Thyroid gland (tissue), 4 donors: ENCODE measurements around the gene NEURL1. TPM values are rescaled to one million over a fixed set of nuclear protein-coding genes. Genes with fewer than 3 reads are reported as not detected.

ENCODE experiments used
- DNase-seq, 2 donors: peaks; one replicate each; pipeline ENCODE4 v3.0.0-alpha.2; 2019
- H3K27ac ChIP-seq, 3 donors: fragments of 200-600 bp; sonication (generic); 1 replicate in 2 of 3; 2 replicates in 1 of 3; pipeline ENCODE4 v1.5.1; 2016 to 2019; ENCODE audit warnings: mild to moderate bottlenecking in 1 of 3, moderate library complexity in 1 of 3
- H3K27me3 ChIP-seq: fragments of 200-600 bp; sonication (generic); one replicate; pipeline ENCODE4 v1.5.1; 2019
- H3K36me3 ChIP-seq, 2 donors: fragments of 200-600 bp; sonication (generic); one replicate each; pipeline ENCODE4 v1.5.1; 2016 to 2019
- H3K4me1 ChIP-seq, 2 donors: fragments of 200-600 bp; sonication (generic); one replicate each; pipeline ENCODE4 v1.5.1; 2017 to 2019
- H3K4me3 ChIP-seq, 3 donors: fragments of 200-600 bp; sonication (generic); replicated peaks in 1 of 3; 1 replicate in 2 of 3; 2 replicates in 1 of 3; pipeline ENCODE4 v1.5.1; 2016; ENCODE audit warnings: mild to moderate bottlenecking in 1 of 3
- H3K9me3 ChIP-seq: fragments of 200-600 bp; sonication (generic); one replicate; pipeline ENCODE4 v1.5.1; 2017
- CTCF ChIP-seq, 6 experiments: fragments of 200-600 bp in 3 of 6; fragments of 450-650 bp in 3 of 6; sonication (generic) in 3 of 6; IDR thresholded peaks; one replicate each; pipeline ENCODE4 v1.5.1; 2016 to 2019; ENCODE audit warnings: antibody characterized with exemption in 6 of 6, mild to moderate bottlenecking in 2 of 6, inconsistent platforms in 1 of 6, moderate library complexity in 1 of 6
- POLR2A ChIP-seq, 2 donors: fragments of 450-650 bp; IDR thresholded peaks; one replicate each; pipeline ENCODE4 v1.6.1; 2017; ENCODE audit warnings: antibody characterized with exemption in 2 of 2, mild to moderate bottlenecking in 2 of 2, moderate library complexity in 1 of 2
- WGBS, 2 donors: methylation state at CpG; one replicate each; pipeline ENCODE4 v1.1.5; 2017; 5-methylcytosine and 5-hydroxymethylcytosine counted together
- intact Hi-C: fragments of 100-400 bp; cut with DNase I; formaldehyde crosslinking; loops from one replicate; pipeline ENCODE4 v1.15.1; 2023
- total RNA-seq, 4 donors: library from RNA; depleted of rRNA; stranded (reverse); fragments of >200 nt; gene quantifications; one replicate each; pipeline ENCODE4 v1.2.3, GENCODE V29; 2016

The NEURL1 gene
- total RNA-seq, 4 donors from 2014 or later = 1.1 TPM; not detected in 3

GRCh38 chr10:103626178-103626577 is 132.7 kb downstream of the NEURL1 start:
- no peak overlapping the region for H3K27ac ChIP-seq
- TF ChIP-seq CTCF (IDR thresholded peaks at IDR 0.05) (no peak), POLR2A (IDR thresholded peaks at IDR 0.05) (no peak)
- DNase-seq = no peak
- H3K9me3 ChIP-seq = no peaks in the 10 kb centered on the region
- intact Hi-C loops = no loop called here
- peaks cover 2 to 8% of the 10 kb centered on the region in 2 donors for H3K36me3 ChIP-seq
- no peaks in the 10 kb centered on the region for H3K27me3 ChIP-seq
- H3K4me1 ChIP-seq = peaks cover 0 to 3% of the 10 kb centered on the region in 2 donors
- 79 to 92% methylated on average over 9 to 11 of the region's 11 CpGs for WGBS, 2 donors
- no peak overlapping the region for H3K4me3 ChIP-seq

GRCh38 chr10:103627111-103627892 is 133.8 kb downstream of the NEURL1 start:
- no peak for TF ChIP-seq CTCF (IDR thresholded peaks at IDR 0.05)
- no peak for TF ChIP-seq POLR2A (IDR thresholded peaks at IDR 0.05)
- DNase-seq = peak; percentile 62 to 65
- Histone ChIP-seq H3K36me3 (peaks cover 2 to 8% of the 10 kb centered on the region in 2 donors), H3K4me3 (no peak overlapping the region), H3K9me3 (no peaks in the 10 kb centered on the region), H3K4me1 (no peaks in the 10 kb centered on the region), H3K27ac (no peak overlapping the region), H3K27me3 (no peaks in the 10 kb centered on the region)
- WGBS, 2 donors = 66 to 68% methylated on average over 21 to 22 of the region's 22 CpGs
- intact Hi-C loops = no loop called here

- intact Hi-C loops = no loop called here
- H3K36me3 ChIP-seq = peaks cover 2 to 8% of the 10 kb centered on the region in 2 donors
- no peak overlapping the region for H3K4me3 ChIP-seq
- WGBS, 2 donors = 91 to 92% methylated on average over 12 to 13 of the region's 13 CpGs
- H3K4me1 ChIP-seq = no peaks in the 10 kb centered on the region
- H3K9me3 ChIP-seq = no peaks in the 10 kb centered on the region
- no peak for DNase-seq
- TF ChIP-seq POLR2A (IDR thresholded peaks at IDR 0.05) = no peak
- TF ChIP-seq CTCF (IDR thresholded peaks at IDR 0.05) = no peak
- no peak overlapping the region for H3K27ac ChIP-seq
- no peaks in the 10 kb centered on the region for H3K27me3 ChIP-seq
Observed at GRCh38 chr10:103627893-103628292, 134.4 kb downstream of the NEURL1 start.

- H3K9me3 ChIP-seq = no peaks in the 10 kb centered on the region
- H3K36me3 ChIP-seq = peaks cover 0 to 8% of the 10 kb centered on the region in 2 donors
- no peak overlapping the region for H3K27ac ChIP-seq
- 80 to 92% methylated on average over 2 to 3 of the region's 3 CpGs for WGBS, 2 donors
- H3K4me1 ChIP-seq = no peaks in the 10 kb centered on the region
- no peak overlapping the region for H3K4me3 ChIP-seq
- intact Hi-C loops = no loop called here
- H3K27me3 ChIP-seq = no peaks in the 10 kb centered on the region
- TF ChIP-seq CTCF (IDR thresholded peaks at IDR 0.05) (no peak), POLR2A (IDR thresholded peaks at IDR 0.05) (no peak)
- DNase-seq = no peak
Observed at GRCh38 chr10:103629581-103629980, 136.1 kb downstream of the NEURL1 start.

GRCh38 chr10:103630156-103630555 is 136.7 kb downstream of the NEURL1 start:
- Histone ChIP-seq H3K4me1 (peaks cover 0 to 1% of the 10 kb centered on the region in 2 donors), H3K27ac (no peak overlapping the region), H3K27me3 (no peaks in the 10 kb centered on the region), H3K9me3 (no peaks in the 10 kb centered on the region), H3K36me3 (peaks cover 0 to 8% of the 10 kb centered on the region in 2 donors), H3K4me3 (no peak overlapping the region)
- intact Hi-C loops = no loop called here
- whole genome bisulfite sequencing, 2 donors = 78 to 85% methylated on average over 1 of the region's 1 CpG
- no peak for DNase-seq
- TF ChIP-seq POLR2A (IDR thresholded peaks at IDR 0.05) (no peak), CTCF (IDR thresholded peaks at IDR 0.05) (no peak)
